Measurements from ENCODE around the gene C1orf174.

GRCh38 chr1:3907031-3907534 is 7.0 kb upstream of the C1orf174 start:
- TF ChIP-seq RCOR1 (IDR thresholded peaks at IDR 0.05; ENCODE audit: insufficient replicate concordance, low read length) (no peak), CTCF (conservative IDR thresholded peaks at IDR 0.05; ENCODE audit: low read depth, low read length) (no peak), FOS (IDR thresholded peaks at IDR 0.05; ENCODE audit: low read depth, low read length) (no peak), POLR2A (IDR thresholded peaks at IDR 0.05; ENCODE audit: low read depth, low read length) (no peak), RAD21 (IDR thresholded peaks at IDR 0.05; ENCODE audit: low read length) (no peak), BHLHE40 (IDR thresholded peaks at IDR 0.05; ENCODE audit: low read depth, low read length) (no peak), MXI1 (IDR thresholded peaks at IDR 0.05; ENCODE audit: borderline replicate concordance, low read depth, low read length) (no peak), RFX5 (IDR thresholded peaks at IDR 0.05; ENCODE audit: low read depth, low read length) (no peak)
- TF ChIP-seq, protein P1, sequence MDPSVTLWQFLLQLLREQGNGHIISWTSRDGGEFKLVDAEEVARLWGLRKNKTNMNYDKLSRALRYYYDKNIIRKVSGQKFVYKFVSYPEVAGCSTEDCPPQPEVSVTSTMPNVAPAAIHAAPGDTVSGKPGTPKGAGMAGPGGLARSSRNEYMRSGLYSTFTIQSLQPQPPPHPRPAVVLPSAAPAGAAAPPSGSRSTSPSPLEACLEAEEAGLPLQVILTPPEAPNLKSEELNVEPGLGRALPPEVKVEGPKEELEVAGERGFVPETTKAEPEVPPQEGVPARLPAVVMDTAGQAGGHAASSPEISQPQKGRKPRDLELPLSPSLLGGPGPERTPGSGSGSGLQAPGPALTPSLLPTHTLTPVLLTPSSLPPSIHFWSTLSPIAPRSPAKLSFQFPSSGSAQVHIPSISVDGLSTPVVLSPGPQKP (IDR thresholded peaks at IDR 0.05; ENCODE audit: borderline replicate concordance, low read depth, low read length): no peak
- TF ChIP-seq, protein P2, sequence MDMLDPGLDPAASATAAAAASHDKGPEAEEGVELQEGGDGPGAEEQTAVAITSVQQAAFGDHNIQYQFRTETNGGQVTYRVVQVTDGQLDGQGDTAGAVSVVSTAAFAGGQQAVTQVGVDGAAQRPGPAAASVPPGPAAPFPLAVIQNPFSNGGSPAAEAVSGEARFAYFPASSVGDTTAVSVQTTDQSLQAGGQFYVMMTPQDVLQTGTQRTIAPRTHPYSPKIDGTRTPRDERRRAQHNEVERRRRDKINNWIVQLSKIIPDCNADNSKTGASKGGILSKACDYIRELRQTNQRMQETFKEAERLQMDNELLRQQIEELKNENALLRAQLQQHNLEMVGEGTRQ (IDR thresholded peaks at IDR 0.05; ENCODE audit: low read depth, low read length): no peak

Data from IMR-90 (cell line).